K562 (cell line): Measurements from ENCODE around the gene STK11. TPM values are rescaled to one million over a fixed set of nuclear protein-coding genes. Genes with fewer than 3 reads are reported as not detected.

ENCODE experiments used
- AFF4 ChIP-seq: sonication (generic); formaldehyde crosslinking; IDR thresholded peaks from 2 replicates; pipeline ENCODE4 v1.8.0; 2023; ENCODE audit warnings: mild to moderate bottlenecking, missing genetic modification reagents
- CHD2 ChIP-seq: IDR thresholded peaks from 2 replicates; pipeline ENCODE4 v1.6.1; 2011; ENCODE audit warnings: low read depth, low read length
- FOXK1 ChIP-seq: sonication (generic); formaldehyde crosslinking; IDR thresholded peaks from 2 replicates; pipeline ENCODE4 v1.8.0; 2022; ENCODE audit warnings: missing genetic modification reagents, mild to moderate bottlenecking, borderline replicate concordance
- HDAC1 ChIP-seq, 2 experiments: fragments of 450-650 bp; IDR thresholded peaks; 2 replicates each; pipeline ENCODE4 v1.6.1; 2016 to 2017; ENCODE audit warnings: inconsistent platforms in 1 of 2, mild to moderate bottlenecking in 1 of 2, moderate library complexity in 1 of 2
- HDAC8 ChIP-seq: fragments of 450-650 bp; IDR thresholded peaks from 2 replicates; pipeline ENCODE4 v1.6.1; 2016; ENCODE audit warnings: mild to moderate bottlenecking, missing genetic modification characterization, moderate library complexity, missing compliant biosample characterization
- ID3 ChIP-seq, 2 experiments: fragments of 250-450 bp in 1 of 2; fragments of 450-650 bp in 1 of 2; sonication (Bioruptor Pico) in 1 of 2; IDR thresholded peaks; 2 replicates each; pipeline versions ENCODE4 v1.6.1 to v1.8.0; 2016 to 2021; ENCODE audit warnings: mild to moderate bottlenecking in 2 of 2, moderate library complexity in 2 of 2, missing compliant biosample characterization in 1 of 2, missing genetic modification characterization in 1 of 2
- KLF16 ChIP-seq: IDR thresholded peaks from 2 replicates; pipeline ENCODE4 v1.6.1; 2016; ENCODE audit warnings: antibody characterized with exemption
- MAFK ChIP-seq: IDR thresholded peaks from 2 replicates; pipeline ENCODE4 v1.6.1; 2011; ENCODE audit warnings: low read length, improper control_type of control experiment
- MECOM ChIP-seq: fragments of 250-450 bp; sonication (Bioruptor Pico); IDR thresholded peaks from 2 replicates; pipeline ENCODE4 v1.8.0; 2022; ENCODE audit warnings: inconsistent platforms
- NBN ChIP-seq: fragments of 450-650 bp; IDR thresholded peaks from 2 replicates; pipeline ENCODE4 v1.6.1; 2016; ENCODE audit warnings: low read depth, mild to moderate bottlenecking
- NCOR1 ChIP-seq: fragments of 450-650 bp; IDR thresholded peaks from 2 replicates; pipeline ENCODE4 v1.6.1; 2016; ENCODE audit warnings: mild to moderate bottlenecking, moderate library complexity
- PPARD ChIP-seq: fragments of 250-450 bp; sonication (Bioruptor Pico); IDR thresholded peaks from 2 replicates; pipeline ENCODE4 v1.8.0; 2022; ENCODE audit warnings: inconsistent platforms, mild to moderate bottlenecking, moderate library complexity
- PTTG1 ChIP-seq: fragments of 450-650 bp; IDR thresholded peaks from 2 replicates; pipeline ENCODE4 v1.6.1; 2016; ENCODE audit warnings: low read depth, mild to moderate bottlenecking, missing genetic modification characterization, missing compliant biosample characterization
- PYGO2 ChIP-seq: fragments of 450-650 bp; IDR thresholded peaks from 2 replicates; pipeline ENCODE4 v1.6.1; 2016; ENCODE audit warnings: mild to moderate bottlenecking, missing genetic modification characterization, moderate library complexity, missing compliant biosample characterization
- RB1 ChIP-seq: fragments of 450-650 bp; IDR thresholded peaks from 2 replicates; pipeline ENCODE4 v1.6.1; 2017; ENCODE audit warnings: low read depth, mild to moderate bottlenecking
- RNF2 ChIP-seq: sonication (generic); IDR thresholded peaks from 2 replicates; pipeline ENCODE4 v1.6.1; 2016
- RUNX1 ChIP-seq: sonication (generic); IDR thresholded peaks from 2 replicates; pipeline ENCODE4 v1.6.1; 2016; ENCODE audit warnings: antibody characterized with exemption, low read depth
- ZBTB11 ChIP-seq, 3 experiments: fragments of 200-800 bp in 1 of 3; fragments of 250-450 bp in 1 of 3; fragments of 450-650 bp in 1 of 3; sonication (Bioruptor Pico) in 1 of 3; sonication (Bioruptor generic) in 1 of 3; formaldehyde crosslinking in 1 of 3; IDR thresholded peaks; 2 replicates each; pipeline versions ENCODE4 v1.6.1 to v1.8.0; 2016 to 2022; ENCODE audit warnings: mild to moderate bottlenecking in 2 of 3, missing genetic modification characterization in 2 of 3, missing compliant biosample characterization in 1 of 3, moderate library complexity in 1 of 3
- ZBTB26 ChIP-seq: fragments of 450-650 bp; formaldehyde crosslinking; IDR thresholded peaks from 2 replicates; pipeline ENCODE4 v1.4.0; 2022; ENCODE audit warnings: missing genetic modification characterization
- ZNF785 ChIP-seq: fragments of 250-450 bp; sonication (Bioruptor Pico); IDR thresholded peaks from 2 replicates; pipeline ENCODE4 v1.4.0; 2020; ENCODE audit warnings: mild to moderate bottlenecking
- polyA plus RNA-seq, 8 experiments: library from polyadenylated mRNA; depleted of rRNA in 4 of 8; stranded (reverse) in 5 of 8; unstranded in 3 of 8; fragments of >200 nt; fragmentation: Nextera tagmentation in 2 of 8; fragmentation: Illumina TruSeq in 1 of 8; extraction: Ambion mirVana in 2 of 8; extraction: Trizol in 1 of 8; gene quantifications; 2 replicates each; pipeline versions ENCODE4 v1.2.1 to v1.2.3, GENCODE V29; 2011 to 2014; ENCODE audit warnings: inconsistent platforms in 1 of 8, missing spikeins in 1 of 8
- total RNA-seq, 7 experiments: library from RNA; depleted of rRNA in 6 of 7; stranded (reverse); fragments of >200 nt in 6 of 7; fragmentation: Illumina TruSeq in 2 of 7; extraction: Trizol in 2 of 7; gene quantifications; 2 replicates each; pipeline versions ENCODE4 v1.2.1 to v1.2.3, GENCODE V29; 2011 to 2021; ENCODE audit warnings: low replicate concordance in 1 of 7

The STK11 gene
- total and polyA plus RNA-seq, 9 of the 15 experiments (the other 6 are each of a cell fraction or from before 2014, with no cell fraction given) = 0.15 to 96.5 (median 31.7) TPM

- TF ChIP-seq MECOM (CRISPR knock-in tag) (no peak), RUNX1 (peak; percentile 62; the same call in 1 of the 2 replicates), PPARD (CRISPR knock-in tag) (no peak), CHD2 (no peak), RB1 (peak; percentile 44; the same call in 1 of the 2 replicates), NBN (peak; percentile 53; the same call in 1 of the 2 replicates), ZBTB26 (CRISPR knock-in tag) (peak; percentile 21; the same call in 1 of the 2 replicates), KLF16 (no peak), FOXK1 (CRISPR knock-in tag) (no peak), ZBTB11 (CRISPR knock-in tag; IDR thresholded peaks at IDR 0.05) (no peak), PYGO2 (tag) (no peak), NCOR1 (peak; percentile 57; the same call in 1 of the 2 replicates), HDAC8 (no peak), ZNF785 (CRISPR knock-in tag) (no peak), AFF4 (no peak), RNF2 (no peak), HDAC1 (IDR thresholded peaks at IDR 0.05) (peak in 1 of 2 experiments; percentile 27; a peak in 1 of 4 replicates), ID3 (CRISPR knock-in tag; IDR thresholded peaks at IDR 0.05) (no peak), ID3 (tag; IDR thresholded peaks at IDR 0.05) (peak; percentile 28; the same call in 1 of the 2 replicates), PTTG1 (no peak), MAFK (no peak)
Measured at GRCh38 chr19:1259206-1259875, 53.8 kb downstream of the STK11 start (continued).
